B cell (primary cell): ENCODE data around the gene DCAF15. TPM values are rescaled to one million over a fixed set of nuclear protein-coding genes. Genes with fewer than 3 reads are reported as not detected.

ENCODE experiments used
- ATAC-seq: fragments of 200-7000 bp; cut with Tn5 transposase; one replicate; pipeline ENCODE4 v1.10.0; 2021; ENCODE audit warnings: low read depth, mild to moderate bottlenecking, moderate number of reproducible peaks, moderate library complexity
- CTCF ChIA-PET: fragments of 350-600 bp; sonication (Branson Sonifier 250); formaldehyde crosslinking; loops from one replicate; lab custom pipeline; 2021; ENCODE audit warnings: antibody characterized with exemption, inconsistent platforms; lab: Charles Lee
- POLR2A ChIA-PET: fragments of 350-600 bp; sonication (Branson Sonifier 250); formaldehyde crosslinking; loops from one replicate; lab custom pipeline; 2021; ENCODE audit warnings: antibody characterized with exemption; lab: Charles Lee
- DNase-seq: peaks from one replicate; pipeline ENCODE4 v3.0.0; 2013
- H2AFZ ChIP-seq: 2 replicates; pipeline ENCODE4 v1.6.1; 2012; ENCODE audit warnings: mild to moderate bottlenecking, low read depth, low read length; ENCODE audit not compliant: insufficient read depth, poor library complexity, severe bottlenecking
- H3K27ac ChIP-seq, 2 donors: 1 replicate in 1 of 2; 2 replicates in 1 of 2; pipeline ENCODE4 v1.5.1; 2012 to 2013; ENCODE audit warnings: low read length in 2 of 2, mild to moderate bottlenecking in 2 of 2, moderate library complexity in 1 of 2
- H3K27me3 ChIP-seq, 4 experiments: fragments of 200-600 bp in 1 of 4; sonication (generic) in 1 of 4; replicated peaks in 1 of 4; 1 replicate in 2 of 4; 2 replicates in 2 of 4; pipeline versions ENCODE4 v1.6.1 to v1.7.0; 2013 to 2016; ENCODE audit warnings: low read length in 3 of 4, mild to moderate bottlenecking in 2 of 4, mixed read lengths in 1 of 4, moderate library complexity in 1 of 4; ENCODE audit not compliant: insufficient read depth in 4 of 4, control insufficient read depth in 3 of 4; ENCODE audit errors: control extremely low read depth in 1 of 4
- H3K36me3 ChIP-seq, 2 experiments: replicated peaks in 1 of 2; 1 replicate in 1 of 2; 2 replicates in 1 of 2; pipeline versions ENCODE4 v1.6.1 to v1.7.1; 2013; ENCODE audit warnings: low read length in 1 of 2; ENCODE audit not compliant: insufficient read depth in 2 of 2, control insufficient read depth in 1 of 2; ENCODE audit errors: control extremely low read depth in 1 of 2, extremely low read depth in 1 of 2
- H3K4me1 ChIP-seq, 2 donors: fragments of 200-600 bp in 1 of 2; sonication (generic) in 1 of 2; 1 replicate in 1 of 2; 2 replicates in 1 of 2; pipeline versions ENCODE4 v1.5.1 to v1.6.1; 2013 to 2017; ENCODE audit warnings: low read length in 2 of 2; ENCODE audit not compliant: control insufficient read depth in 2 of 2, insufficient read depth in 2 of 2
- H3K4me2 ChIP-seq: replicated peaks from 2 replicates; pipeline ENCODE3; 2012; ENCODE audit warnings: mild to moderate bottlenecking, low read depth, low read length; ENCODE audit not compliant: poor library complexity, severe bottlenecking
- H3K4me3 ChIP-seq, 5 experiments: fragments of 200-600 bp in 1 of 5; sonication (generic) in 1 of 5; 1 replicate in 3 of 5; 2 replicates in 2 of 5; pipeline versions ENCODE4 v1.5.1 to v1.7.0; 2011 to 2016; ENCODE audit warnings: low read length in 4 of 5, mild to moderate bottlenecking in 4 of 5, low read depth in 2 of 5, control low read depth in 1 of 5, moderate library complexity in 1 of 5; ENCODE audit not compliant: insufficient read depth in 1 of 5; ENCODE audit errors: control extremely low read depth in 1 of 5, extremely low read depth in 1 of 5
- H3K79me2 ChIP-seq: fragments of 200-600 bp; sonication (generic); one replicate; pipeline ENCODE4 v1.6.0; 2016; ENCODE audit warnings: low read length; ENCODE audit not compliant: control insufficient read depth, insufficient read depth
- H3K9ac ChIP-seq: fragments of 200-600 bp; sonication (generic); 2 replicates; pipeline ENCODE4 v1.6.1; 2017; ENCODE audit warnings: mild to moderate bottlenecking, low read length, moderate library complexity
- H3K9me3 ChIP-seq, 3 donors: one replicate each; pipeline versions ENCODE4 v1.6.1 to v1.7.1; 2013; ENCODE audit warnings: low read length in 2 of 3; ENCODE audit not compliant: control insufficient read depth in 2 of 3, insufficient read depth in 1 of 3; ENCODE audit errors: control extremely low read depth in 1 of 3
- H4K20me1 ChIP-seq: 2 replicates; pipeline ENCODE4 v1.6.0; 2012; ENCODE audit warnings: mild to moderate bottlenecking, low read length; ENCODE audit not compliant: insufficient read depth, control insufficient read depth, poor library complexity, severe bottlenecking
- H3K27ac Mint-ChIP-seq: one replicate; pipeline ENCODE4 v1.8.0; 2021; ENCODE audit warnings: mixed read lengths
- H3K27me3 Mint-ChIP-seq: one replicate; pipeline ENCODE4 v1.8.0; 2021; ENCODE audit warnings: mixed read lengths
- H3K4me1 Mint-ChIP-seq: one replicate; pipeline ENCODE4 v1.8.0; 2021; ENCODE audit warnings: mixed read lengths
- H3K4me3 Mint-ChIP-seq: one replicate; pipeline ENCODE4 v1.8.0; 2021; ENCODE audit warnings: mixed read lengths
- H3K9me3 Mint-ChIP-seq: one replicate; pipeline ENCODE4 v1.8.0; 2022; ENCODE audit warnings: mixed read lengths; ENCODE audit not compliant: insufficient read depth
- EZH2 ChIP-seq: IDR thresholded peaks from 2 replicates; pipeline ENCODE4 v1.6.1; 2012; ENCODE audit warnings: borderline replicate concordance, low read depth, mild to moderate bottlenecking, moderate library complexity, low read length; ENCODE audit not compliant: insufficient read depth, poor library complexity, severe bottlenecking
- WGBS: methylation state at CpG from one replicate; pipeline ENCODE4 v1.1.5; 2013; ENCODE audit warnings: missing lambda C conversion rate; ENCODE audit not compliant: insufficient coverage; 5-methylcytosine and 5-hydroxymethylcytosine counted together
- intact Hi-C: fragments of 100-400 bp; cut with micrococcal nuclease; formaldehyde crosslinking; loops from one replicate; pipeline ENCODE4 v1.10.0; 2022
- polyA plus RNA-seq: library from polyadenylated mRNA; depleted of rRNA; stranded (reverse); fragments of >200 nt; gene quantifications from 2 replicates; pipeline ENCODE4 v1.2.3, GENCODE V29; 2012
- total RNA-seq, 2 donors: library from RNA; stranded (reverse); fragments of 120-200 nt in 1 of 2; gene quantifications; 1 replicate in 1 of 2; 2 replicates in 1 of 2; pipeline versions ENCODE4 v1.2.3 to v1.2.4, GENCODE V29; 2013 to 2022
- TF ChIP-seq, protein P1 (sequence below): fragments of 200-600 bp; IDR thresholded peaks from one replicate; pipeline ENCODE4 v1.8.0; 2022; ENCODE audit warnings: antibody characterized with exemption, mild to moderate bottlenecking

Gene DCAF15
- total and polyA plus RNA-seq, 2 donors (not counting 1 experiment from before 2014, with no cell fraction given), result 116 to 157 TPM

DNA sequence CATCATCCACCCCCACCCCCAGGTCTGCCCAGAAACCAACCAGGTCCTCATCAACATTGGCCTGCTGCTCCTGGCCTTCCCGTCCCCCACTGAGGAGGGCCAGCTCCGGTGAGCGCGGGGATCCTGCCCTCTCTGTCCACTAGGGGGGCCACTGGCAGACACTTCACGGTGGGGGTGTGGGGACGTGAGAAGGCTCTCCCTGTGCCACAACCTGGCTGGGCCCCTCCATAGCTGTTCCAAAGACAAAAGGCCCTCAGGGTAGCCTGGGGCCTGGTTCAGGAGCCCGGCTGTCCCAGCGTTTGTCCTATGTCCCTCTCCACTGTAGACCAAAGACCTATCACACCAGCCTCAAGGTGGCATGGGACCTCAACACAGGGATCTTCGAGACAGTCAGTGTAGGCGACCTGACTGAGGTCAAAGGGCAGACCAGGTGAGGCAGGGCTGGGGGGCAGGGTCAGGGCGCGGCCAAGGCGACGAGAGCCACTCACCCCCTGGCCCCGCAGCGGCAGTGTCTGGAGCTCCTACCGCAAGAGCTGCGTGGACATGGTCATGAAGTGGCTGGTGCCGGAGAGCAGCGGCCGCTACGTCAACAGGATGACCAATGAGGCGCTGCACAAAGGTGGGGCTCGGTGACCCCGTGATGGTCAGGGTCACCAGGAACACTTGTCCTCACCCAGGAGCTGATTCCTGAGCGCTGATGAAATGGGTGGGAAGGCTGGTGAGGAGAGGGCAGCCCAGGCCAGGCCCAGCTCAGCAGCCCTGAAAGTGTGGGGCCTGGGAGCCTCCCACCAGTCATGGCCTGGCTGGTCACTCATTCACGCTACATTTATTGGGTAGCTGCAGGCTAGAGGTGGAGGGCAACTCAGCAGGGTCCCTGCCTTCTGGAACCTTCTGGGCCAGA lies 7.9 kb downstream of the DCAF15 start:
- H3K27ac Mint-ChIP-seq, result peak overlapping the region; percentile 41
- intact Hi-C loops, result loop anchor here (2.0 kb wide), 1 partner anchor 27 kb away; no protein-coding TSS in a partner anchor
- H3K27ac ChIP-seq, result no peak overlapping the region
- H3K36me3 ChIP-seq, result peaks cover 0 to 64% of the 10 kb centered on the region in 2 experiments
- TF ChIP-seq, protein P1, sequence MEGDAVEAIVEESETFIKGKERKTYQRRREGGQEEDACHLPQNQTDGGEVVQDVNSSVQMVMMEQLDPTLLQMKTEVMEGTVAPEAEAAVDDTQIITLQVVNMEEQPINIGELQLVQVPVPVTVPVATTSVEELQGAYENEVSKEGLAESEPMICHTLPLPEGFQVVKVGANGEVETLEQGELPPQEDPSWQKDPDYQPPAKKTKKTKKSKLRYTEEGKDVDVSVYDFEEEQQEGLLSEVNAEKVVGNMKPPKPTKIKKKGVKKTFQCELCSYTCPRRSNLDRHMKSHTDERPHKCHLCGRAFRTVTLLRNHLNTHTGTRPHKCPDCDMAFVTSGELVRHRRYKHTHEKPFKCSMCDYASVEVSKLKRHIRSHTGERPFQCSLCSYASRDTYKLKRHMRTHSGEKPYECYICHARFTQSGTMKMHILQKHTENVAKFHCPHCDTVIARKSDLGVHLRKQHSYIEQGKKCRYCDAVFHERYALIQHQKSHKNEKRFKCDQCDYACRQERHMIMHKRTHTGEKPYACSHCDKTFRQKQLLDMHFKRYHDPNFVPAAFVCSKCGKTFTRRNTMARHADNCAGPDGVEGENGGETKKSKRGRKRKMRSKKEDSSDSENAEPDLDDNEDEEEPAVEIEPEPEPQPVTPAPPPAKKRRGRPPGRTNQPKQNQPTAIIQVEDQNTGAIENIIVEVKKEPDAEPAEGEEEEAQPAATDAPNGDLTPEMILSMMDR, result peak; percentile 28
- no peak for TF ChIP-seq EZH2
- H3K4me2 ChIP-seq, result no peak overlapping the region
- ChIA-PET POLR2A (interaction anchor here (0.7 to 1.2 kb wide), 2 partner anchors 72 to 73 kb away, joined by 3 to 4 read pairs; partner anchors contain the start of gene IL27RA), CTCF (interaction anchor here (1.2 to 2.6 kb wide), 4 partner anchors 25 to 88 kb away, joined by 3 to 16 read pairs (median 8); partner anchors contain the start of gene IL27RA)
- H3K4me3 Mint-ChIP-seq, result no peak overlapping the region
- no peak overlapping the region for H3K4me3 ChIP-seq
- no peak overlapping the region for H2AFZ ChIP-seq
- H3K4me1 ChIP-seq, result no peaks in the 10 kb centered on the region
- H3K9me3 Mint-ChIP-seq, result no peaks in the 10 kb centered on the region
- H3K4me1 Mint-ChIP-seq, result no peaks in the 10 kb centered on the region
- H3K9me3 ChIP-seq, result peaks cover 0 to 3% (median 0%) of the 10 kb centered on the region in 3 donors
- no peak overlapping the region for H3K9ac ChIP-seq
- ATAC-seq (peak; percentile 70), DNase-seq (peak; percentile 45)
- WGBS, result 95% methylated on average over 27 of the region's 27 CpGs
- no peaks in the 10 kb centered on the region for H3K27me3 Mint-ChIP-seq
- H4K20me1 ChIP-seq, result peaks cover 29% of the 10 kb centered on the region
- H3K79me2 ChIP-seq, result no peaks in the 10 kb centered on the region
- no peaks in the 10 kb centered on the region for H3K27me3 ChIP-seq
